WERI-Rb-1 (cell line): Measurements from ENCODE around the gene KCNJ5.

Experiments used
- DNase-seq: peaks from one replicate; pipeline ENCODE4 v3.0.0-alpha.2; 2020
- H3K27ac ChIP-seq: fragments of 250-450 bp; sonication (Bioruptor Pico); 2 replicates; pipeline ENCODE4 v1.5.1; 2020; ENCODE audit warnings: mild to moderate bottlenecking, moderate library complexity
- H3K27me3 ChIP-seq: fragments of 250-450 bp; sonication (Bioruptor Pico); 2 replicates; pipeline ENCODE4 v1.5.1; 2021; ENCODE audit warnings: mild to moderate bottlenecking, low read depth, moderate library complexity; ENCODE audit not compliant: insufficient read depth, severe bottlenecking
- H3K36me3 ChIP-seq: fragments of 250-450 bp; sonication (Bioruptor Pico); 2 replicates; pipeline ENCODE4 v1.5.1; 2020; ENCODE audit warnings: mild to moderate bottlenecking, moderate library complexity
- H3K4me3 ChIP-seq: 2 replicates; pipeline ENCODE4 v1.5.1; 2011; ENCODE audit warnings: low read depth, mild to moderate bottlenecking, control low read depth, low read length
- H3K9me3 ChIP-seq: fragments of 250-450 bp; sonication (Bioruptor Pico); 2 replicates; pipeline ENCODE4 v1.5.1; 2021; ENCODE audit warnings: mild to moderate bottlenecking, moderate library complexity; ENCODE audit not compliant: severe bottlenecking
- TF ChIP-seq, protein P1 (sequence below): IDR thresholded peaks from 2 replicates; pipeline ENCODE4 v1.5.1; 2011; ENCODE audit warnings: low read depth, mild to moderate bottlenecking, control low read depth, inconsistent platforms, low read length

KCNJ5 gene

GRCh38 chr11:128898580-128899344, 7.6 kb downstream of the KCNJ5 start:
- H3K36me3 ChIP-seq: no peaks in the 10 kb centered on the region
- no peak overlapping the region for H3K4me3 ChIP-seq
- no peaks in the 10 kb centered on the region for H3K9me3 ChIP-seq
- DNase-seq: no peak
- no peak overlapping the region for H3K27ac ChIP-seq
- no peaks in the 10 kb centered on the region for H3K27me3 ChIP-seq
- TF ChIP-seq, protein P1, sequence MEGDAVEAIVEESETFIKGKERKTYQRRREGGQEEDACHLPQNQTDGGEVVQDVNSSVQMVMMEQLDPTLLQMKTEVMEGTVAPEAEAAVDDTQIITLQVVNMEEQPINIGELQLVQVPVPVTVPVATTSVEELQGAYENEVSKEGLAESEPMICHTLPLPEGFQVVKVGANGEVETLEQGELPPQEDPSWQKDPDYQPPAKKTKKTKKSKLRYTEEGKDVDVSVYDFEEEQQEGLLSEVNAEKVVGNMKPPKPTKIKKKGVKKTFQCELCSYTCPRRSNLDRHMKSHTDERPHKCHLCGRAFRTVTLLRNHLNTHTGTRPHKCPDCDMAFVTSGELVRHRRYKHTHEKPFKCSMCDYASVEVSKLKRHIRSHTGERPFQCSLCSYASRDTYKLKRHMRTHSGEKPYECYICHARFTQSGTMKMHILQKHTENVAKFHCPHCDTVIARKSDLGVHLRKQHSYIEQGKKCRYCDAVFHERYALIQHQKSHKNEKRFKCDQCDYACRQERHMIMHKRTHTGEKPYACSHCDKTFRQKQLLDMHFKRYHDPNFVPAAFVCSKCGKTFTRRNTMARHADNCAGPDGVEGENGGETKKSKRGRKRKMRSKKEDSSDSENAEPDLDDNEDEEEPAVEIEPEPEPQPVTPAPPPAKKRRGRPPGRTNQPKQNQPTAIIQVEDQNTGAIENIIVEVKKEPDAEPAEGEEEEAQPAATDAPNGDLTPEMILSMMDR: no peak

DNA sequence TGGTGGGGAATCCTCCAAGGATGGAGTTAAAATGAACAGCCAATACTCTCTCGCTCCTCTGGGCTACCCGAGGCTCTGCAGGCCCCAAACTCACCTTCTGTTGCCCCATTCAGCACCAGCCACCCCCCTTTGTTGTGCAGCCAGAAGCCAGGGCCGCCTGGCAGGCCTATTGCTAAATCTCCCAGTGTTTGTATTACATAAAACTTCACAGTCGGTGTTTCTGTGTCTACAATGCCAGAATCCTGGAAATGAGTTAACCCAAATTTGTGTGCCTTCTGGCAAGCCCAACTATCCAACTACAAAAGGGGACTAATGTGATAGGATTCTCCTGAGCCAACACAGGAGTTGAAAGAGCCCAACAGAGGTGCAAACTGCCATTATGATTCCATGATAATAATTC, 9.3 kb downstream of the KCNJ5 start:
- DNase-seq: no peak
- TF ChIP-seq, protein P1: no peak
- H3K27me3 ChIP-seq: no peaks in the 10 kb centered on the region
- no peak overlapping the region for H3K27ac ChIP-seq
- H3K9me3 ChIP-seq: no peaks in the 10 kb centered on the region
- H3K4me3 ChIP-seq: no peak overlapping the region
- H3K36me3 ChIP-seq: no peaks in the 10 kb centered on the region

- H3K4me3 ChIP-seq: no peak overlapping the region
- no peak for DNase-seq
- H3K36me3 ChIP-seq: no peaks in the 10 kb centered on the region
- no peak overlapping the region for H3K27ac ChIP-seq
- TF ChIP-seq, protein P1: no peak
- no peaks in the 10 kb centered on the region for H3K27me3 ChIP-seq
- no peaks in the 10 kb centered on the region for H3K9me3 ChIP-seq
Observed at GRCh38 chr11:128901653-128902514, 10.7 kb downstream of the KCNJ5 start.

GRCh38 chr11:128902515-128903066, 11.4 kb downstream of the KCNJ5 start:
- no peaks in the 10 kb centered on the region for H3K27me3 ChIP-seq

GRCh38 chr11:128903248-128904061, 12.3 kb downstream of the KCNJ5 start:
- H3K4me3 ChIP-seq: no peak overlapping the region
- H3K9me3 ChIP-seq: no peaks in the 10 kb centered on the region
- no peaks in the 10 kb centered on the region for H3K36me3 ChIP-seq
- H3K27ac ChIP-seq: no peak overlapping the region
- H3K27me3 ChIP-seq: no peaks in the 10 kb centered on the region
- TF ChIP-seq, protein P1: no peak
- no peak for DNase-seq

More at GRCh38 chr11:128902515-128903066, 11.4 kb downstream of the KCNJ5 start:
- Histone ChIP-seq H3K9me3 (no peaks in the 10 kb centered on the region), H3K27ac (no peak overlapping the region), H3K36me3 (no peaks in the 10 kb centered on the region), H3K4me3 (no peak overlapping the region)
- DNase-seq: no peak
- TF ChIP-seq, protein P1: no peak
